ENCODE data around the gene MED15. TPM values are rescaled to one million over a fixed set of nuclear protein-coding genes. Genes with fewer than 3 reads are reported as not detected.

Gene MED15
- total and polyA plus RNA-seq, 2 experiments from 2014 or later, result 29.2 to 43.5 TPM

DNA sequence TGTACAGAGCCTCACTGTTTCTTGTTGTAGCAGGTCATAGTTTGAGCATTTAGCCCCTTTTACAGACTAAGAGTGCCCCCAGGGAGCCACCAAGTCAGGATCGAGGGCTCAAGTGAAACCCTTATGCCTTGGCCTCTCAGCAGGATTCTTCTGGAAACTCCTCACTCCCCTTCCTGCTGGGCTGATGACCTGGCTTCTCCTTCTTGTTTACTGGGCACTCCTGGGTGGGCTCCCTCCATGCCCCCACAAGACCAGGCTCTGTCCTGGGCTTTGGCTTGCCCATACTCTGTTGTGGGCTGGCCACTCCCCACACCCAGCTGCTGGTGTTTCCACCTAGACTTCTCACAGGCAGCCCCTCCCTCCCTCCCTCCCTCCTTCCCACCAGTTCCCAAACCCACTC is 69.6 kb downstream of the MED15 start:
- Histone ChIP-seq H3K4me1 (ENCODE audit: insufficient read depth) (no peaks in the 10 kb centered on the region), H3K36me3 (ENCODE audit: insufficient read depth) (peaks cover 6% of the 10 kb centered on the region), H3K9me2 (ENCODE audit: insufficient read depth) (no peaks in the 10 kb centered on the region), H3K27me3 (ENCODE audit: insufficient read depth) (no peaks in the 10 kb centered on the region), H3F3A (replicated peaks; ENCODE audit: low read depth) (no peaks in the 10 kb centered on the region), H4K20me1 (replicated peaks; ENCODE audit: insufficient read depth) (peaks cover 13% of the 10 kb centered on the region), H3K27ac (ENCODE audit: low read depth) (no peak overlapping the region), H3K4me3 (no peak overlapping the region), H3K4me2 (no peak overlapping the region), H3K79me2 (replicated peaks; ENCODE audit: insufficient read depth) (no peaks in the 10 kb centered on the region), H2AFZ (no peak overlapping the region)
- H3K27ac Mint-ChIP-seq, result no peak overlapping the region
- H3K4me1 Mint-ChIP-seq, result no peaks in the 10 kb centered on the region
- no peak for DNase-seq (ENCODE audit: low spot score)
- no peak for ATAC-seq
- H3K36me3 Mint-ChIP-seq (ENCODE audit: low read depth), result peaks cover 32% of the 10 kb centered on the region
- no peak overlapping the region for H3K4me3 Mint-ChIP-seq
- H3K9me3 Mint-ChIP-seq, result no peaks in the 10 kb centered on the region
- TF ChIP-seq ZNF331 (CRISPR knock-in tag; IDR thresholded peaks at IDR 0.05; ENCODE audit: low read depth) (no peak), POLR2AphosphoS5 (IDR thresholded peaks at IDR 0.05; ENCODE audit: low read depth) (no peak), NANOG (IDR thresholded peaks at IDR 0.05; ENCODE audit: borderline replicate concordance) (no peak), STAT1 (IDR thresholded peaks at IDR 0.05; ENCODE audit: unreplicated experiment) (no peak), CREB1 (CRISPR knock-in tag; IDR thresholded peaks at IDR 0.05; ENCODE audit: low read depth) (no peak), EZH2 (IDR thresholded peaks at IDR 0.05; ENCODE audit: low read depth, unreplicated experiment) (no peak), ZNF114 (CRISPR knock-in tag; IDR thresholded peaks at IDR 0.05) (no peak), JUNB (IDR thresholded peaks at IDR 0.05; ENCODE audit: unreplicated experiment) (no peak), EZH2phosphoT487 (IDR thresholded peaks at IDR 0.05; ENCODE audit: unreplicated experiment) (no peak)
- TF ChIP-seq, protein P1, sequence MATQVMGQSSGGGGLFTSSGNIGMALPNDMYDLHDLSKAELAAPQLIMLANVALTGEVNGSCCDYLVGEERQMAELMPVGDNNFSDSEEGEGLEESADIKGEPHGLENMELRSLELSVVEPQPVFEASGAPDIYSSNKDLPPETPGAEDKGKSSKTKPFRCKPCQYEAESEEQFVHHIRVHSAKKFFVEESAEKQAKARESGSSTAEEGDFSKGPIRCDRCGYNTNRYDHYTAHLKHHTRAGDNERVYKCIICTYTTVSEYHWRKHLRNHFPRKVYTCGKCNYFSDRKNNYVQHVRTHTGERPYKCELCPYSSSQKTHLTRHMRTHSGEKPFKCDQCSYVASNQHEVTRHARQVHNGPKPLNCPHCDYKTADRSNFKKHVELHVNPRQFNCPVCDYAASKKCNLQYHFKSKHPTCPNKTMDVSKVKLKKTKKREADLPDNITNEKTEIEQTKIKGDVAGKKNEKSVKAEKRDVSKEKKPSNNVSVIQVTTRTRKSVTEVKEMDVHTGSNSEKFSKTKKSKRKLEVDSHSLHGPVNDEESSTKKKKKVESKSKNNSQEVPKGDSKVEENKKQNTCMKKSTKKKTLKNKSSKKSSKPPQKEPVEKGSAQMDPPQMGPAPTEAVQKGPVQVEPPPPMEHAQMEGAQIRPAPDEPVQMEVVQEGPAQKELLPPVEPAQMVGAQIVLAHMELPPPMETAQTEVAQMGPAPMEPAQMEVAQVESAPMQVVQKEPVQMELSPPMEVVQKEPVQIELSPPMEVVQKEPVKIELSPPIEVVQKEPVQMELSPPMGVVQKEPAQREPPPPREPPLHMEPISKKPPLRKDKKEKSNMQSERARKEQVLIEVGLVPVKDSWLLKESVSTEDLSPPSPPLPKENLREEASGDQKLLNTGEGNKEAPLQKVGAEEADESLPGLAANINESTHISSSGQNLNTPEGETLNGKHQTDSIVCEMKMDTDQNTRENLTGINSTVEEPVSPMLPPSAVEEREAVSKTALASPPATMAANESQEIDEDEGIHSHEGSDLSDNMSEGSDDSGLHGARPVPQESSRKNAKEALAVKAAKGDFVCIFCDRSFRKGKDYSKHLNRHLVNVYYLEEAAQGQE (IDR thresholded peaks at IDR 0.05; ENCODE audit: unreplicated experiment), result no peak
- TF ChIP-seq, protein P2, sequence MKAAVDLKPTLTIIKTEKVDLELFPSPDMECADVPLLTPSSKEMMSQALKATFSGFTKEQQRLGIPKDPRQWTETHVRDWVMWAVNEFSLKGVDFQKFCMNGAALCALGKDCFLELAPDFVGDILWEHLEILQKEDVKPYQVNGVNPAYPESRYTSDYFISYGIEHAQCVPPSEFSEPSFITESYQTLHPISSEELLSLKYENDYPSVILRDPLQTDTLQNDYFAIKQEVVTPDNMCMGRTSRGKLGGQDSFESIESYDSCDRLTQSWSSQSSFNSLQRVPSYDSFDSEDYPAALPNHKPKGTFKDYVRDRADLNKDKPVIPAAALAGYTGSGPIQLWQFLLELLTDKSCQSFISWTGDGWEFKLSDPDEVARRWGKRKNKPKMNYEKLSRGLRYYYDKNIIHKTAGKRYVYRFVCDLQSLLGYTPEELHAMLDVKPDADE (IDR thresholded peaks at IDR 0.05), result no peak
- TF ChIP-seq, protein P3, sequence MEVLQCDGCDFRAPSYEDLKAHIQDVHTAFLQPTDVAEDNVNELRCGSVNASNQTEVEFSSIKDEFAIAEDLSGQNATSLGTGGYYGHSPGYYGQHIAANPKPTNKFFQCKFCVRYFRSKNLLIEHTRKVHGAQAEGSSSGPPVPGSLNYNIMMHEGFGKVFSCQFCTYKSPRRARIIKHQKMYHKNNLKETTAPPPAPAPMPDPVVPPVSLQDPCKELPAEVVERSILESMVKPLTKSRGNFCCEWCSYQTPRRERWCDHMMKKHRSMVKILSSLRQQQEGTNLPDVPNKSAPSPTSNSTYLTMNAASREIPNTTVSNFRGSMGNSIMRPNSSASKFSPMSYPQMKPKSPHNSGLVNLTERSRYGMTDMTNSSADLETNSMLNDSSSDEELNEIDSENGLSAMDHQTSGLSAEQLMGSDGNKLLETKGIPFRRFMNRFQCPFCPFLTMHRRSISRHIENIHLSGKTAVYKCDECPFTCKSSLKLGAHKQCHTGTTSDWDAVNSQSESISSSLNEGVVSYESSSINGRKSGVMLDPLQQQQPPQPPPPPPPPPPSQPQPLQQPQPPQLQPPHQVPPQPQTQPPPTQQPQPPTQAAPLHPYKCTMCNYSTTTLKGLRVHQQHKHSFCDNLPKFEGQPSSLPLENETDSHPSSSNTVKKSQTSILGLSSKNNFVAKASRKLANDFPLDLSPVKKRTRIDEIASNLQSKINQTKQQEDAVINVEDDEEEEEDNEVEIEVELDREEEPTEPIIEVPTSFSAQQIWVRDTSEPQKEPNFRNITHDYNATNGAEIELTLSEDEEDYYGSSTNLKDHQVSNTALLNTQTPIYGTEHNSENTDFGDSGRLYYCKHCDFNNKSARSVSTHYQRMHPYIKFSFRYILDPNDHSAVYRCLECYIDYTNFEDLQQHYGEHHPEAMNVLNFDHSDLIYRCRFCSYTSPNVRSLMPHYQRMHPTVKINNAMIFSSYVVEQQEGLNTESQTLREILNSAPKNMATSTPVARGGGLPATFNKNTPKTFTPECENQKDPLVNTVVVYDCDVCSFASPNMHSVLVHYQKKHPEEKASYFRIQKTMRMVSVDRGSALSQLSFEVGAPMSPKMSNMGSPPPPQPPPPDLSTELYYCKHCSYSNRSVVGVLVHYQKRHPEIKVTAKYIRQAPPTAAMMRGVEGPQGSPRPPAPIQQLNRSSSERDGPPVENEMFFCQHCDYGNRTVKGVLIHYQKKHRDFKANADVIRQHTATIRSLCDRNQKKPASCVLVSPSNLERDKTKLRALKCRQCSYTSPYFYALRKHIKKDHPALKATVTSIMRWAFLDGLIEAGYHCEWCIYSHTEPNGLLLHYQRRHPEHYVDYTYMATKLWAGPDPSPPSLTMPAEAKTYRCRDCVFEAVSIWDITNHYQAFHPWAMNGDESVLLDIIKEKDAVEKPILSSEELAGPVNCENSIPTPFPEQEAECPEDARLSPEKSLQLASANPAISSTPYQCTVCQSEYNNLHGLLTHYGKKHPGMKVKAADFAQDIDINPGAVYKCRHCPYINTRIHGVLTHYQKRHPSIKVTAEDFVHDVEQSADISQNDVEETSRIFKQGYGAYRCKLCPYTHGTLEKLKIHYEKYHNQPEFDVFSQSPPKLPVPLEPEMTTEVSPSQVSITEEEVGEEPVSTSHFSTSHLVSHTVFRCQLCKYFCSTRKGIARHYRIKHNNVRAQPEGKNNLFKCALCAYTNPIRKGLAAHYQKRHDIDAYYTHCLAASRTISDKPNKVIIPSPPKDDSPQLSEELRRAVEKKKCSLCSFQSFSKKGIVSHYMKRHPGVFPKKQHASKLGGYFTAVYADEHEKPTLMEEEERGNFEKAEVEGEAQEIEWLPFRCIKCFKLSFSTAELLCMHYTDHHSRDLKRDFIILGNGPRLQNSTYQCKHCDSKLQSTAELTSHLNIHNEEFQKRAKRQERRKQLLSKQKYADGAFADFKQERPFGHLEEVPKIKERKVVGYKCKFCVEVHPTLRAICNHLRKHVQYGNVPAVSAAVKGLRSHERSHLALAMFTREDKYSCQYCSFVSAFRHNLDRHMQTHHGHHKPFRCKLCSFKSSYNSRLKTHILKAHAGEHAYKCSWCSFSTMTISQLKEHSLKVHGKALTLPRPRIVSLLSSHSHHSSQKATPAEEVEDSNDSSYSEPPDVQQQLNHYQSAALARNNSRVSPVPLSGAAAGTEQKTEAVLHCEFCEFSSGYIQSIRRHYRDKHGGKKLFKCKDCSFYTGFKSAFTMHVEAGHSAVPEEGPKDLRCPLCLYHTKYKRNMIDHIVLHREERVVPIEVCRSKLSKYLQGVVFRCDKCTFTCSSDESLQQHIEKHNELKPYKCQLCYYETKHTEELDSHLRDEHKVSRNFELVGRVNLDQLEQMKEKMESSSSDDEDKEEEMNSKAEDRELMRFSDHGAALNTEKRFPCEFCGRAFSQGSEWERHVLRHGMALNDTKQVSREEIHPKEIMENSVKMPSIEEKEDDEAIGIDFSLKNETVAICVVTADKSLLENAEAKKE (CRISPR knock-in tag; IDR thresholded peaks at IDR 0.05), result no peak
- TF ChIP-seq, protein P4, sequence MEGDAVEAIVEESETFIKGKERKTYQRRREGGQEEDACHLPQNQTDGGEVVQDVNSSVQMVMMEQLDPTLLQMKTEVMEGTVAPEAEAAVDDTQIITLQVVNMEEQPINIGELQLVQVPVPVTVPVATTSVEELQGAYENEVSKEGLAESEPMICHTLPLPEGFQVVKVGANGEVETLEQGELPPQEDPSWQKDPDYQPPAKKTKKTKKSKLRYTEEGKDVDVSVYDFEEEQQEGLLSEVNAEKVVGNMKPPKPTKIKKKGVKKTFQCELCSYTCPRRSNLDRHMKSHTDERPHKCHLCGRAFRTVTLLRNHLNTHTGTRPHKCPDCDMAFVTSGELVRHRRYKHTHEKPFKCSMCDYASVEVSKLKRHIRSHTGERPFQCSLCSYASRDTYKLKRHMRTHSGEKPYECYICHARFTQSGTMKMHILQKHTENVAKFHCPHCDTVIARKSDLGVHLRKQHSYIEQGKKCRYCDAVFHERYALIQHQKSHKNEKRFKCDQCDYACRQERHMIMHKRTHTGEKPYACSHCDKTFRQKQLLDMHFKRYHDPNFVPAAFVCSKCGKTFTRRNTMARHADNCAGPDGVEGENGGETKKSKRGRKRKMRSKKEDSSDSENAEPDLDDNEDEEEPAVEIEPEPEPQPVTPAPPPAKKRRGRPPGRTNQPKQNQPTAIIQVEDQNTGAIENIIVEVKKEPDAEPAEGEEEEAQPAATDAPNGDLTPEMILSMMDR (conservative IDR thresholded peaks at IDR 0.05; ENCODE audit: low read depth in 2 of 2), result no peak
- H3K27me3 Mint-ChIP-seq (ENCODE audit: insufficient read depth, low read depth, poor library complexity), result peaks cover 11% of the 10 kb centered on the region
